GM18499 (cell line): ENCODE results near the gene FNIP2.
"Not testable (repeated sequence)": the region's sequence is repeated elsewhere in the genome, so short reads cannot be mapped to it uniquely, and the experiment has no call there.

Experiments
- ATAC-seq: cut with Tn5 transposase; IDR thresholded peaks from one replicate; pipeline ENCODE4 v1.9.1; 2021; ENCODE audit warnings: moderate number of reproducible peaks; ENCODE audit not compliant: insufficient read depth, unreplicated experiment

FNIP2 gene

DNA sequence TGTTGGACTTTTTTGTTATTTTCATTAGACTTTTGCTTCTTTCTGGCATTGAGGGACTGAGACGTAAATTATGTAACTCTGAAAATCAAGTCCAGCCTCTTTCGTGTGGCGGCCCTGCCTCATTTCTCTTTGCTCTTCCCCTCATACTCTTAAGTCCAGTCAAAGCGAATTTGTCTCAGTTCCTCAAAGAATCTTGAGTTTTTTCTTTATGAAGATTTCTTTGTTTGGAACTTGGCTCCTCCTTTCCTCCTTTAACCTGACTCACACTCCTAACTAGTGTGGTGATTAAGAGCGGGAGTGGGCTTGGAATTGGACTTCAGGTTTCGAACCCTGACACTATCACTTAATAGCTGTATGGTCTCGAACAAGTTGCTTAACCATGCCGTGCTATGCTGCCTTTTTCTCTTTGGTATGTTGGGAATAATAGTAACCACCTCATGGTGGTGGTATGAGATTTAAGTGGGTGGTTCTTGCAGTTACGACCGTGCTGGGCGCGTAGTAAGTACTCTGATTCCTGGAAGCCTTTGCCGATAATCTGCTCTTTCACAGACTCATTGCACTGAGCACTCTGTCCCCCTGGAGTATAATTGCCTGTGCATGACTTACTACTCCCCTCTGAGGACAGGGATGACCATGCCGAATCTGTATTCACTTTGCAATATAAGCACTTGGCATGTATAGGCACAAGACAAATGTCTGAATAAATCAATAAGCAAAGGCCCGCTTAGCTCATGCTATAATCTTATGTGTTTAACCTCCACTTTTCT, 19.1 kb downstream of the FNIP2 start:
- ATAC-seq: no peak

- no peak for ATAC-seq
These were observed 19.7 kb downstream of the FNIP2 start for GRCh38 chr4:158788516-158788915.

DNA sequence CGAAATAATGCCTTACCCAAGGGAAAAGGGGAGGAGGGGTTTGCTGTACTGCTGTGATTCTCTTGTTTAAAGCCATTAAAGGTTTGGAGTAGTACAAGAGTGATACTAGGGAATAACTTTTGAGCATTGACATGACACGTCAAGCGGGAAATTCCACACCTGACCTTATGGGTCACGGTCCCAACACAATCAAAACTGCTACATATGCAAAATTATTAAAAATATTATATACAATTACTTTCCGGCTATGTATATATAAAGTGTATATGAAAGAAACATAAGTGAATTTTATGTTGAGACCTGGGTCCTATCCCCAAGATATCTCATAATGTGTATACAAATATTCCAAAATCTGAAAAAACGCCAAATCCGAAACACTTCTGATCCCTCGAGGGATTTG, 21.0 kb downstream of the FNIP2 start:
- no peak for ATAC-seq

DNA sequence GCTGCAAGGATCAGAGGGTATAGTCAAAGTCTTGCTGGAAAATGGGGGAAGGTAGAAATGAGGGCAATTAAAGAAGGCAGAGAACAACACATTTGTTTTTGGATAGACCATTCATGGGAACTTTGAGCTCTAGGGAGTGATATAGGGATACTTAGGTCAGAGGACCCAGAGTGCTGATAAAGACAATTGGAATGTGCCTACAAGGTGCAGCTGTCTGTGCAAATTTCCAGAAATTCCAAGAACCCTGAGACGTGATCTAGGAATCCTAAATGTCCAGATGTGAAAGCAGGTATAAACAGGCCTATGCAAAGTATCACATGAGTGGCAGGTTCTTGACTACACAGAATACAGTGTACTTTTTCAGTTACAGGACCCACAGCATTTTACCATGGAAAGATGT, 24.2 kb downstream of the FNIP2 start:
- no peak for ATAC-seq

DNA sequence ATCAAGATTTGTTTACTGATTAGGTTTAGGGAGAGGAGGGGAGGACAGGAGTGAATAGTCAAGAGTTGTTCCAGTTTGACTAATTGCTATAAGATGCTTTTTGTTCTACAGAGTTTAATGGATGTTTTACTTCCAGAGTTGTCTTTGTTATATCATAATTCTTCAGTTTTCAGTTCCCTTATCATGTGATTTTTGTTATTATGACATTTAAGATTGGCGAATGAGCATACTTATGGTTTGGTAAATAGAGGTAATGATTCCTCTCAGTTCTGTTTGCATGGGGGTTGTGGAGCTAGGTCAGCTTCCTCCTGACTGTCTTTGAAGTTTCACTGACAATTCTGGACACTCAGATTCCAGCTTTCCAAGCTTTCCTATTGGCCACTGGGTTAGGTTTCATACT, 24.6 kb downstream of the FNIP2 start:
- not testable (repeated sequence) for ATAC-seq

GRCh38 chr4:158796370-158797140, 27.7 kb downstream of the FNIP2 start:
- ATAC-seq: no peak

GRCh38 chr4:158798062-158798461, 29.2 kb downstream of the FNIP2 start:
- no peak for ATAC-seq

DNA sequence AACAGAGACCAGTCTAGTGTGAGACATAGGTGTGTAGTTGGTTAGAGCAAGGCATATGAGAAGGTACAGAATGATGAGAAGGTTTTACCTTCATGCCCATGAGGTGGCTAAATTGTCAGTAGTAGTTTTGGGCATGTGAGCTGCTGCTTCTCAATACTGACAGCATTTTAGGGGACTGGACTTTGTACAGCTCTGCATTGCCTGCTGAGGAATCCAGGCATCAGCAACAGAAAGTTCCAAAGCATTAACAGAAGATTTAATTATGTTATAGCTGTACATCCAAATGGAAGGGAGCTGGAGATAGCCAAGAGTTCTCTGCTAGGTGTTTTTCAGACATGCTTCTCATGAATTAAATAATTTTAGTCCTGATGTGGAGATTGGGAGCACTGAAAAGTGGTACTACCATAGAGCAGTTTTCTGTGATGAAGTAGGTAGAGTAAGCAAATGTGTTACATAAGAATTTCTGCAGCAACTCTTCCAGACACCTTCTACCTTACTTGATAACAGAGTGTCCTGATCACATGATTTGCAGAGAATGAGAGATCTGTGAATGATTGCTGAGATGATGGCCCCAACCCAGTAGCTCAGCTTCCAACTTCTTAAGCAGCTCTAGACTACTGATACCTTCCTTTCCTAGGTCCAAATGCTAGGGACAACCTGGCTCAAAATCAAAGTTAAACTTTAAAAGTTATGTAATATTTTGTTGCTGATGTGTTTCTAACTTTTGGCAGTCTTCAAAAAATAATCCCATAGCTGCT, 30.4 kb downstream of the FNIP2 start:
- no peak for ATAC-seq

DNA sequence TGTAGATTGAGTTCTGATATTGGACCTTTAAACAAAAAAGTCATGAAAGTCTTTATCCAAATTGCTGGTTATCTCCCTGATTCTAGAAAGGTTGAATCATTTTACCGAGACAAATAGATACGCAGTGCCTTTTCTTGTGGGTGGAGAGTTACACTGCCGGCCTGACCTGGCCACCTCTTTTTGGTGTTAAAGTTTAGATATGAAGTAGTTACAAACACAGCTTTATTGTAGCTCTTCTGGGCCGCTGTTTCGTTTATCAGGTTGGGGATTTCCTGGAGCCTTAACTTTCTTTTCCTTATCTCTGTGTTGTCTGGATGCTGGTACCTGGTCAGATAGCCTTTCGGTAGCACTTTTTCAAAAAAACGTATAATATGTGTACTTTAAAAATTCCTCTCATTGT, 31.0 kb downstream of the FNIP2 start:
- ATAC-seq: no peak

DNA sequence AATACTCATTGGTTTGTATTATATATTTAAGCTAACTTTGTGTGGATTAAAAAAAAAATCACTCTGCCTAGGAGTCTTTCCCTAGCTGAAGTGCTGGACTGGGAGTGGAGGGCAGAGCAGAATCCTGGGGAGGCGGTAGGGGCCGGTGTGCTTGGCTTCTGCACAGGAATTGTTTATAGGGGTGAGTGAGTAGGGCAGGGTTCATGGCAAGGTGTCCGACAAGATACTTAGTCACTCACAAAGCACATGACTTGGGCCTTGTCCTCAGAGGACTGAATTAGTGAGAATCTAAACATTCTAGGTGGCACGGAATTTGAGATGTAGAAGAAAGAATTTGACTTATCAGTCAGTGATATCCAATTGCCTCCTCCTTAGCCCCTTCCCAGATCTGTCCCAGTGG, 32.2 kb downstream of the FNIP2 start:
- no peak for ATAC-seq

DNA sequence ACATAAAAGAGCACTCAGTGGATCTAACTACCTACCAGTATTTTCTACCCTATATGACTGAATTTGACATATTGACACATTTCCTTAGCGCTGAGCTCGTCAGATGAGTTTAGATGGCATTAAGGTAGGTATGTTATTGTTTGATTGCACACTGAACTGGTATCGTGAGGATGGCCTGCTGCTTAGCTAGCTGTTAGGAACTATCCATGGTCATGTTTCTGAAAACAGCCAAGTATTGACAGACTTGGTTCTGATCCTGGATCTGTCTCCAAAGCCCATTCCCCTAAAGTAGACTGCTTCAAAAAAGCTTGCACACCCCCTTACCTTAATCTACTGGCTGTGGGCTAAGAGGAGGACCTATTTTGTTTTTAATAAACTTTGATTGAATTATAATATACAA, 32.9 kb downstream of the FNIP2 start:
- ATAC-seq: no peak

- ATAC-seq: no peak
These were observed 34.1 kb downstream of the FNIP2 start for GRCh38 chr4:158802914-158803313.

GRCh38 chr4:158805635-158806471, 37.0 kb downstream of the FNIP2 start:
- no peak for ATAC-seq

DNA sequence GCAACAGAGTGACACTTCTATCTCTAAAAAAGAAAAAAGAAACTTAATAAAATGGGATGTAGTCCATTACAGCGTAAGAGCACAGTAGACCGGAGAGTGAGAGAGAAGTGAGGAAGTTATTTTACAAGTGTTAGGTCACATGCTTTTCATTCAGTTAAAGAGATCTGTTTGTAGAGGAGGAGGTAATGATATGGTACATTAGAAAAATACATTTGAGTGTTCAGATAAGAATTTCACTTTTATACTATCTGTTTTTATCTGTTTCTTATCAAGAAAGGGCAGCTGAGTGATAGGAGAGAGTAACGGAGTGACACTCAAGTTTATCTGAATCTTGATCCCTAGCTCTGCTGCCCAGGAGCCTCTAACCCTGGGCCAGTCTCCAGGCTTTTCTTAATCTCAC, 38.9 kb downstream of the FNIP2 start:
- no peak for ATAC-seq

DNA sequence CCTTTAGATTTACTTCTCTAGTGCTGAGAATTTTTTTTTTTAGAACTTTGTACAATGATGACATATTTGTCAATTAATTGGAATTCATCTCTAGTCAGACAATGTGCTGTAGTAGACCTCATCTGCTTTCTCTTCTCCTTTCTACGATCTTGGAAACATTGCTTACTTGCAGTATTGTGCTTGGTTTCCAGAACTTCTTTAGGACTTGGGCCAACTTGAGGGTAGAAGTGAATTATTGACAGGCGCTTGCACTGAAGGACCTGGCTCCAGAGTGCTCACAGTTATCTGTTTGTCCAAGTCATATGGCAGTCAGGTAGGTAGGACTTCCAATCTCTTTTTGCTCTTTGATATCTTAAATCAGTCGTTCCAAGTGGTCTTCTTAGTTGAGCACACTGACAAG, 39.6 kb downstream of the FNIP2 start:
- no peak for ATAC-seq

GRCh38 chr4:158809208-158809607, 40.4 kb downstream of the FNIP2 start:
- not testable (repeated sequence) for ATAC-seq

- peak; percentile 84 for ATAC-seq
These were observed 41.0 kb downstream of the FNIP2 start for GRCh38 chr4:158809611-158810486.

DNA sequence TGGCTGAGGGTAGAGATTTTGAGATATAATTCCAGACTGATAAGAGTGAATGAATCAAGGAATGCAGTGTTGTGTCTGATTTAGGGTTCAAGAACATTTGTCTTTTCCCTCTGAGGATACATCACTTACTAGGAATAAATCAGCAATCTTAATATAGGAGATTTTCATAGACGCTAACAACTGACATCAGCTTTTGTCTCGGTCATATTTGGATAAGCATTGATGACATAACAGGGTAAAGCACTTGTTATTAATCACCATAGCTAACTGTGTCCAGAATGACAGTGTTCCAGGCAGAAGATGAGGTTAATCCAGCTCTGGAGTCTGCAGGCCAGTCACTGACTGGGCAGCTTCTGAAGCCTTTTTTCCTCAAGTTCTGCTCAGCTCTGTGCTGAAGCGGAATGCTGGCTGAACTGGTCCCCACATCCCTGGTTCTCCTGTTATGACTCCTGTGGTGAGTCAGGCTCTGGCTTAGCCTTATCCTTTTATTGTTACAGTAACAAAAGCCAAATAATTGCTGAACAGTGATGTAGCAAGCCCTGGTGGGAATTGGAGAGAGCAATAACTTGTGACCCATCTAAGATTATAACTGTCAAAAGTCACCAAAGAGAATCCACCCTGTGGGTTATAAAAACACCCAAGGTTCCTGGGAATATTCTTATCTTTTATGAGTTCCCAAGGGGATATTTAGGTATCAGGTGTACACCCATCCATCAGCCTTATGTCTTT, 41.8 kb downstream of the FNIP2 start:
- ATAC-seq: no peak

DNA sequence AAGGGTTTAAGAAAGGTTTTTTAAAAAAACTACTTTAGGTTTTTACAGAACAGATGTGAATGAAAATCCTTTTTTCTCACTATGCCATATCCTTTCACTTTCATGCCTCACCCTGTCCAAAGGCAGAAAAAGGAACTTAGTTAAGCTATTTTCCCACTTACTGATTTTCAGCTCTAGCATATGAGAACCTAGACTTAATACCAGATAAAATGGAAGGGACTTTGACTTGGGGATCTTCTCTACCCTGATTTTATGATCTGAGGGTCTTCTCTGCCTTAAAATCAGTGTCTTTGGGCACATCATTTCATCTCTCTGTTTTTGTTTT, 42.4 kb downstream of the FNIP2 start:
- no peak for ATAC-seq
